ENCODE measurements around the gene PTPRCAP.
"Not testable (repeated sequence)": the region's sequence is repeated elsewhere in the genome, so short reads cannot be mapped to it uniquely, and the experiment has no call there.

Gene PTPRCAP, protein sequence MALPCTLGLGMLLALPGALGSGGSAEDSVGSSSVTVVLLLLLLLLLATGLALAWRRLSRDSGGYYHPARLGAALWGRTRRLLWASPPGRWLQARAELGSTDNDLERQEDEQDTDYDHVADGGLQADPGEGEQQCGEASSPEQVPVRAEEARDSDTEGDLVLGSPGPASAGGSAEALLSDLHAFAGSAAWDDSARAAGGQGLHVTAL

DNA sequence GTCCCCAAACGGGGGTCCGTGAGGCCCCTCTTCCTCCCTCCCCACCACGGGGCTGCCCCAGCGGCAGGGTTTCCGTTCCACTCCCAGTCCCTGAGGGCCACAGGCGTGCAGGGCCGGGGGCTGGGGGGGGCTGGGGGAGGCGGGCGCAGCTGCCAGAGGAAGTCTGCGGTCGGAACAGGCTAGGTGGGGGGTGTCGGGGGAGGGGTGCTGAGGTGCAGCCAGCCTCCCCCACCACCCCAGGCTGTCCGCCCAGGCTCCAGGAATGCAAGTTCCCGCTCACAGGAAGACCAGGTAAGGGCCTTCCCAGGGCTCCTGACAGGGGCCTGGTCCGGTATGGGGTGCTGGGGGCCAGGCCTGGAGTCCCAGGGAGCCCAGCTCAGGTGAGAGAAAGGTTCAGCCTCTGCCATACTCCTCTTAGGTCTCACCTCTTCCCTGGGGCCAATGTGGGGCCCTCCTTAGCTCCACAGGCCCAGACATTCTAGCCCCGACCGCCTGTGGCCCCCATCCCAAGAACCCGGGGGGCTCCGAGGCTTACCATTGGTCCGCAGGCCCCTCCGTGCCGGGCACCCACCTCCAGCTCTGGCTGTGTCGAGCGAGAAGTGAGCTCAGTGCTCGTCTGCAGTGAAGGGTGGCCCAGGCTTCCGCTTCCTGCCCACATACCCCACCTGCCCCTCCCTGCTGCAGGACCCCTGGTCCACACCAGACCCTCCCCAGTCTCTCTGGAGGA is at the start of gene PTPRCAP:
TSS of gene PTPRCAP (minus strand) at position 601 of the 727 bp plus-strand sequence. CDS start at position 538, 63 bp downstream.
- Histone ChIP-seq H3K9ac (ENCODE audit: low read length) (no peak within 1 kb of the TSS), H3K27ac (ENCODE audit: low read depth, low read length) (no peak within 1 kb of the TSS), H3K4me3 (ENCODE audit: low read depth in 1 of 2, low read length in 2 of 2) (no peak within 1 kb of the TSS), H3K9me3 (ENCODE audit: low read length) (no peaks in the 10 kb centered on the region), H3K36me3 (ENCODE audit: insufficient read depth, low read length) (peaks cover 35% of the 10 kb centered on the region), H3K27me3 (ENCODE audit: control insufficient read depth in 1 of 2, insufficient read depth in 2 of 2, low read length in 2 of 2) (no peaks in the 10 kb centered on the region), H3K4me1 (ENCODE audit: insufficient read depth, low read length) (peaks cover 8% of the 10 kb centered on the region)

DNA sequence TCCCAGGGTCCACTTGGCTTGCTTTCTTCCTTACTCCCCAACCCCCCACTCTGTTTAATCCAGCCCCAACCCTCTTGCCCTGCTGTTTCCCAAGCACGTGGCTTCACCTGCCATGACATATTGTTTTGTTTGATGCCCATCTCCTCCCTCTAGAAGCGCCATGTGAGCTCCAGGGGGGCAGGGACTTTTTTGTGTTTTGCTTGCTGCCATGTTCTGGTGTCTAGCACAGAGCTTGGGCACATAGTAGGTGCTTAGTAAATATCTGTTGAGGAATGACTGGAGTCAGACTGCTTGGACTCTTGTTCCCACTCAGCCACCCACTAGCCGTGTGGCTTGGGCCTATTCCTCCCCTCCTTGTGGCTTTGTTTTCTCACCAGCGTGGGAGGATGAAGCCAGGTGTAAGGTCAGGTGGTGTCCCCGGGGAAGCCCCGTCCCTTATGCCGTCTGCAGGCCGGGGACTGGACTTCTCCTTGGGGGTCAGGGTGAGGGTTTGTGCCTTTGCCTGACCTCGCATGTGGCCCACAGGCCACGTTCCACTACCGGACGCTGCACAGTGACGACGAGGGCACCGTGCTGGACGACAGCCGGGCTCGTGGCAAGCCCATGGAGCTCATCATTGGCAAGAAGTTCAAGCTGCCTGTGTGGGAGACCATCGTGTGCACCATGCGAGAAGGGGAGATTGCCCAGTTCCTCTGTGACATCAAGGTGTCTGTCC is 49.2 kb upstream of the PTPRCAP start:
- H3K4me1 ChIP-seq (ENCODE audit: insufficient read depth, low read length): peaks cover 21% of the 10 kb centered on the region
- H3K27me3 ChIP-seq (ENCODE audit: control insufficient read depth in 1 of 2, insufficient read depth in 2 of 2, low read length in 2 of 2): no peaks in the 10 kb centered on the region
- no peaks in the 10 kb centered on the region for H3K9me3 ChIP-seq (ENCODE audit: low read length)
- H3K27ac ChIP-seq (ENCODE audit: low read depth, low read length): no peak overlapping the region
- H3K9ac ChIP-seq (ENCODE audit: low read length): no peak overlapping the region
- peaks cover 25% of the 10 kb centered on the region for H3K36me3 ChIP-seq (ENCODE audit: insufficient read depth, low read length)
- H3K4me3 ChIP-seq (ENCODE audit: low read depth in 1 of 2, low read length in 2 of 2): no peak overlapping the region

DNA sequence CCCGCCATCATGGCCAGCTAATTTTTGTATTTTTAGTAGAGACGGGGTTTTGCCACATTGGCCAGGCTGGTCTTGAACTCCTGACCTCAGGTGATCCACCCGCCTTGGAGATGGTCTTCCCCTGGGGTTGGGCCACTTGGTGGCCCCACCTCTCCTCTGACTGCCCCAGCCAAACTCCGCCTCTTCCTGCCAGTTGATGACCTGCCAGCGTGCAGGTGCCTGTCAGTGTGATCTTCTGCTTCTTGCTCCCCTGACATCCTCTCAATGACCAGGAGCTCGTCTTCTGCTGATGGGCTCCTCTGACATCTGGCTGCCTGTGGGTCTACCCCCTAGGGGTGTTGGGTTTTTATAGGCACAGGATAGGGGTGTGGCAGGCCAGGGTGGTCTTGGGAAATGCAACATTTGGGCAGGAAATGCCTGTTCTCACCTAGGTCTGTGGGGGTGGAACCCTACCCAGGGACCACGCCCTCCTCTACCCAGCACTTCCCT is 48.4 kb upstream of the PTPRCAP start:
- H3K36me3 ChIP-seq (ENCODE audit: insufficient read depth, low read length): peaks cover 22% of the 10 kb centered on the region
- H3K4me3 ChIP-seq (ENCODE audit: low read depth in 1 of 2, low read length in 2 of 2); H3K9me3 ChIP-seq (ENCODE audit: low read length); H3K9ac ChIP-seq (ENCODE audit: low read length); H3K27ac ChIP-seq (ENCODE audit: low read depth, low read length); H3K27me3 ChIP-seq (ENCODE audit: control insufficient read depth in 1 of 2, insufficient read depth in 2 of 2, low read length in 2 of 2): not testable (repeated sequence)
- H3K4me1 ChIP-seq (ENCODE audit: insufficient read depth, low read length): peaks cover 21% of the 10 kb centered on the region

DNA sequence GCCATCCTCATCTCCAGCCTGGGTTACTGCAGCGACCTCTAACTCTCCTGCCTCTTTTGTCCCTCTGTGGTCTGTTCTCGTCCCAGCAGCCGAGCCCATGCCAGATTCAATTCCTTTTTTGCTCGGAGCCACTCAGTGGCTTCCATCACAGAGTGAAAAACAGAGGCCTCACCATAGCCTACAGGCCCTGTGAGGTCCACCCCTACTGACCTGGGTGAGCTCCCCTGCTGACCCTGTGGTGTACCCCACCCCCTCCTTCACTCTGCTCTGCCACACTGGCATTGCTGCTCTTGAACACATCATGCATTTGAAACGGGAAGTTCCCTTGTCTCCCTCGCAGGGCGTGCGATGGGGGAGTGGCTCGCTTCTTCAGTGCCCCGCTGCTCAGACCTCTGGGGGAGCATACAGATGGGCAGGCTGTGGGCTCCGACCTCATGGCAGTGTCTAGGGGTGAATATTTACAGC is 47.4 kb upstream of the PTPRCAP start:
- no peaks in the 10 kb centered on the region for H3K9me3 ChIP-seq (ENCODE audit: low read length)
- no peak overlapping the region for H3K9ac ChIP-seq (ENCODE audit: low read length)
- H3K27ac ChIP-seq (ENCODE audit: low read depth, low read length): no peak overlapping the region
- H3K36me3 ChIP-seq (ENCODE audit: insufficient read depth, low read length): peaks cover 12% of the 10 kb centered on the region
- no peak overlapping the region for H3K4me3 ChIP-seq (ENCODE audit: low read depth in 1 of 2, low read length in 2 of 2)
- no peaks in the 10 kb centered on the region for H3K27me3 ChIP-seq (ENCODE audit: control insufficient read depth in 1 of 2, insufficient read depth in 2 of 2, low read length in 2 of 2)
- peaks cover 21% of the 10 kb centered on the region for H3K4me1 ChIP-seq (ENCODE audit: insufficient read depth, low read length)

DNA sequence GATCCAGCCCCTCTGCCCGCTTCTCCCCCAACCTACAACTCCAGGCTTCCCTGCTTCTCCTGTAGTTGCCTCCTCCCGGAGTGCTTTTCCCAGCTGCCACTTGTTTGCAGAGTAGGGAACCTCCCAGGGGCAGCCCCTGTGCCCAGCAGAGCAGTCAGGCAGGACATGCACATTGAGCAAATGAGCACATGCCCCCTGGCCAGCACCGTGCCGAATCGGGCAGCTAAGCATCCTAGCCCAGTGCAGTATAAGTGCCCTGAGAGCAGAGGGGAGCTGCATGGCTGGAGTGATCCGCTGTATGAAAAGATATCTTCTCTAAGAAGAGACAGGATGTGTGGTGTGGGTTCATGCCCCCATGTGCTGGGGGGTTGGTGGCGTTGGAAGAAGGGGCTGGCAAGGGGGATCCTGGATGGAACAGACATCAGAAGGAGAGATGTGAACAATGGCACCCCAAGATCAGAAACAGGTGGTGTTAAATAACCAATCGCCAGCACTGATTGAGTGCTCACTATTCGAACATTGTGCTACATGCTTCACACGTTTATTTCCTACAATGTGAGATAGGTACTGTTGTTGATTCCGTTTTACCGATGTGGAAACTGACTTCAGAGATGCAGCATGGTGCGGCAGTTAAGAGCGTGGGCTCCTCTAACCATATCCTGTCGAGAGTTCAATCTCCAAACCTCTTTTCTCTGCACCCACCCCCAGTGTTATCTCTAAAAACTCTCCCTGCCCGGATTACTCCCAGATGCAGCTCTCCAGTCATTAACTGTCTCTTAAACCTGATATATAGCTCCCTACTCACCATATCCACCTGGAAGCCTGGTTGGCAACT is 46.6 kb upstream of the PTPRCAP start:
- H3K4me1 ChIP-seq (ENCODE audit: insufficient read depth, low read length): peaks cover 21% of the 10 kb centered on the region
- peak overlapping the region; percentile 30 to 71 for H3K4me3 ChIP-seq (ENCODE audit: low read depth in 1 of 2, low read length in 2 of 2)
- H3K36me3 ChIP-seq (ENCODE audit: insufficient read depth, low read length): peaks cover 8% of the 10 kb centered on the region
- no peak overlapping the region for H3K27ac ChIP-seq (ENCODE audit: low read depth, low read length)
- H3K9ac ChIP-seq (ENCODE audit: low read length): no peak overlapping the region
- H3K9me3 ChIP-seq (ENCODE audit: low read length): no peaks in the 10 kb centered on the region
- H3K27me3 ChIP-seq (ENCODE audit: control insufficient read depth in 1 of 2, insufficient read depth in 2 of 2, low read length in 2 of 2): no peaks in the 10 kb centered on the region

DNA sequence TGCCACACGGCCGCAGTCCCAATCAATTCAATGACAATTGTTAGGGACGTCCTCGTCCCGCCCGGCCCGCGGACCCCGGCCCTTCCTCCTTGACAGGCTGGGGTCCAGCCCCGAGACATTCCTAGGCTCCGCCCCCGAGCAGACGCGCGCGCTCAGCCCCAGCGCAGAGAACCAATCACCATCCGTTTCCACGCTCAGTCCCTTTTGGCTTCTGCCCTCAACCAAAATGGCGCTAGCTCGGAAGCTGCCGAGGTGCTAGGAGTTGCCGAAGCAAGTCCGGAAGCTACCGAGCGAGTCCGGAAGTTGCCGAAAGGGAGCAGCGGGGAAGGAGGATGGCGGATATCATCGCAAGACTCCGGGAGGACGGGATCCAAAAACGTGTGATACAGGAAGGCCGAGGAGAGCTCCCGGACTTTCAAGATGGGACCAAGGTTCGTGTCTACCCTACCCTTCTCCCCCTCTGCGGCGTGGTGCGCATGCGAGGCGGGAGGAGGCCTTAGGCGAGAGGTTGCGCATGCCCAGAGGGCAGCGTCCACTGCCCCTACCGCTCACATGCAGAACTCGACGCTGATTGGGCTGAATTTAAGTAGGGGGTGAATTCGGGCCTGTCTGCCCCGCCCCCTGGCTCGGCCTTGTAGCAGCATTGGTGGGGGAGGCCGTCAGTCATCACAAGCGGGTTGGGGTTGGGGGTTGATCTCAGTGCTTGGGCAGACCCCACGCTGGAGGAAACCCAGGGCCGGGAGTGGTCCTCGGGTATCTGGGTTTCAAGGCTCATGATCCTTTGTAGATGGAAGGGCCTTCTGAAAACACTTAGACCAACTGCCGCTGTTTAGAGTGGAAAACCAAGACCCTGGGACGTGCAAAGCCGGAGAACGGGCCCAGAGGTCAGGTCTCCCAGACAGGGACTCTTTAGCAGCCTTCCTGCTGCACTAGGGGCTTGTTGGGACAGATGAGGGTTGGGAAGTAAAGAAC is 45.6 kb upstream of the PTPRCAP start, which contains the start of gene AIP:
TSS of gene AIP (plus strand) at position 200 of the 972 bp plus-strand sequence. CDS start at position 333, 133 bp downstream.
- H3K9ac ChIP-seq (ENCODE audit: low read length): no peak within 1 kb of the TSS
- peak within 1 kb of the TSS; percentile 71 for H3K27ac ChIP-seq (ENCODE audit: low read depth, low read length)
- H3K4me1 ChIP-seq (ENCODE audit: insufficient read depth, low read length): peaks cover 21% of the 10 kb centered on the region
- H3K36me3 ChIP-seq (ENCODE audit: insufficient read depth, low read length): peaks cover 7% of the 10 kb centered on the region
- H3K4me3 ChIP-seq (ENCODE audit: low read depth in 1 of 2, low read length in 2 of 2): peak within 1 kb of the TSS; percentile 30 to 71
- H3K9me3 ChIP-seq (ENCODE audit: low read length): no peaks in the 10 kb centered on the region
- H3K27me3 ChIP-seq (ENCODE audit: control insufficient read depth in 1 of 2, insufficient read depth in 2 of 2, low read length in 2 of 2): no peaks in the 10 kb centered on the region

DNA sequence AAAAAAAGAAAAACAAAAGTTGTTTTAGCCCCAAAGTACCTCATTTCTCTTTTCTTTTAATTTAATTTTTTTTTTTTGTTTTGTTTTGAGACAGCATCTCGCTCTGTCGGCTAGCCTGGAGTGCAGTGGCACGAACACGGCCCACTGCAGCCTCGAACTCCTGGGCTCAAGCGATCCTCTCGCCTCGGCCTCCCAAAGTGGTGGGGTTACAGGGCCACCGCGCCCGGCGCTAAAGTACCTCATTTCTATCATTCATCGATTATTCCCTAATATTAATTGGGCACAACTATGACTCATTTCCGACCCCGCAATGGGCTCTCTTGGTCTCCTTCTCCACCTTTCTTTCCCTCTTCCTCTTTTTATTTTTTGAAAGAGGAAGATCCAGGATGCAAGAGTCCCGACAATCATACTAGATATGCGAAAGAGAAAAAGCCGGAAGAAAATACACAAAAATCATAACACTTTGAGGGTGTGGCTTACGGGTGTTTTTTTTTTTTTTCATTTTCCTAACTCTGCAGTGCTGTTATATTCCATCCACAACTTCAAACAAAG is 44.9 kb upstream of the PTPRCAP start:
- Histone ChIP-seq H3K9me3 (ENCODE audit: low read length) (no peaks in the 10 kb centered on the region), H3K27ac (ENCODE audit: low read depth, low read length) (peak overlapping the region; percentile 71), H3K9ac (ENCODE audit: low read length) (no peak overlapping the region), H3K4me1 (ENCODE audit: insufficient read depth, low read length) (peaks cover 21% of the 10 kb centered on the region), H3K36me3 (ENCODE audit: insufficient read depth, low read length) (no peaks in the 10 kb centered on the region), H3K4me3 (ENCODE audit: low read depth in 1 of 2, low read length in 2 of 2) (peak overlapping the region; percentile 30 to 71), H3K27me3 (ENCODE audit: control insufficient read depth in 1 of 2, insufficient read depth in 2 of 2, low read length in 2 of 2) (no peaks in the 10 kb centered on the region)

DNA sequence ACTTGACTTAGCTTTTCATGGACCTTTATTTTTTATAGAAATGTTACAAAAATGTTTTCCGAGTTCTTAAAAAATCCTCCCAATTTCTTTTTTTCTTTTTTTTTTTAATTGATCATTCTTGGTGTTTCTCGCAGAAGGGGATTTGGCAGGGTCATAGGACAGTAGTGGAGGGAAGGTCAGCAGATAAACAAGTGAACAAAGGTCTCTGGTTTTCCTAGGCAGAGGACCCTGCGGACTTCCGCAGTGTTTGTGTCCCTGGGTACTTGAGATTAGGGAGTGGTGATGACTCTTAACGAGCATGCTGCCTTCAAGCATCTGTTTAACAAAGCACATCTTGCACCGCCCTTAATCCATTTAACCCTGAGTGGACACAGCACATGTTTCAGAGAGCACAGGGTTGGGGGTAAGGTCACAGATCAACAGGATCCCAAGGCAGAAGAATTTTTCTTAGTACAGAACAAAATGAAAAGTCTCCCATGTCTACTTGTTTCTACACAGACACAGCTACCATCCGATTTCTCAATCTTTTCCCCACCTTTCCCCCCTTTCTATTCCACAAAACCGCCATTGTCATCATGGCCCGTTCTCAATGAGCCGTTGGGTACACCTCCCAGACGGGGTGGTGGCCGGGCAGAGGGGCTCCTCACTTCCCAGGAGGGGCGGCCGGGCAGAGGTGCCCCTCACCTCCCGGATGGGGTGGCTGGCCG is 40.0 kb upstream of the PTPRCAP start:
- H3K4me1 ChIP-seq (ENCODE audit: insufficient read depth, low read length); H3K36me3 ChIP-seq (ENCODE audit: insufficient read depth, low read length); H3K4me3 ChIP-seq (ENCODE audit: low read depth in 1 of 2, low read length in 2 of 2); H3K9me3 ChIP-seq (ENCODE audit: low read length); H3K9ac ChIP-seq (ENCODE audit: low read length); H3K27me3 ChIP-seq (ENCODE audit: control insufficient read depth in 1 of 2, insufficient read depth in 2 of 2, low read length in 2 of 2); H3K27ac ChIP-seq (ENCODE audit: low read depth, low read length): not testable (repeated sequence)

DNA sequence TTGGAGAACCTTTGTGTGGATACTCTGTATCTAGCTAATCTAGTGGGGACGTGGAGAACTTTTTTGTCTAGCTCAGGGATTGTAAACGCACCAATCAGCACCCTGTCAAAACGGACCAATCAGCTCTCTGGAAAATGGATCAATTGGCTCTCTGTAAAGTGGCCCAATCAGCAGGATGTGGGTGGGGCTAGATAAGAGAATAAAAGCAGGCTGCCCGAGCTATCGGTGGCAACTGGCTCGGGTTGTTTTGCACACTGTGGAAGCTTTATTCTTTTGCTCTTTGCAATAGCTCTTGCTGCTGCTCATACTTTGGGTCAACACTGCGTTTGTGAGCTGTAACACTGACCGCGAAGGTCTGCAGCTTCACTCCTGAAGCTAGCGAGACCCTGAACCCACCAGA is 39.2 kb upstream of the PTPRCAP start:
- H3K36me3 ChIP-seq (ENCODE audit: insufficient read depth, low read length); H3K4me3 ChIP-seq (ENCODE audit: low read depth in 1 of 2, low read length in 2 of 2); H3K9me3 ChIP-seq (ENCODE audit: low read length); H3K9ac ChIP-seq (ENCODE audit: low read length); H3K27ac ChIP-seq (ENCODE audit: low read depth, low read length); H3K4me1 ChIP-seq (ENCODE audit: insufficient read depth, low read length); H3K27me3 ChIP-seq (ENCODE audit: control insufficient read depth in 1 of 2, insufficient read depth in 2 of 2, low read length in 2 of 2): not testable (repeated sequence)

Measured in muscle layer of colon (tissue), 2 donors.